Neural cell (in vitro differentiated cells): ENCODE results near the gene PRDX4. TPM values are rescaled to one million over a fixed set of nuclear protein-coding genes. Genes with fewer than 3 reads are reported as not detected.

ENCODE experiments used
- H2AFZ ChIP-seq: fragments of 200-600, 300-800 bp; sonication (generic), shearing (Covaris generic); 2 replicates; pipeline ENCODE4 v1.6.0; 2014; ENCODE audit warnings: low read depth, mild to moderate bottlenecking, antibody characterized with exemption, low read length, moderate library complexity
- H3F3A ChIP-seq: fragments of 200-600 bp; shearing (Covaris generic); 2 replicates; pipeline ENCODE4 v1.6.1; 2016; ENCODE audit warnings: mild to moderate bottlenecking, moderate library complexity, mixed read lengths, antibody characterized with exemption, low read length; ENCODE audit not compliant: insufficient read depth, poor library complexity, severe bottlenecking
- H3K27ac ChIP-seq: fragments of 200-600, 300-800 bp; sonication (generic), shearing (Covaris generic); 2 replicates; pipeline ENCODE4 v1.5.1; 2014; ENCODE audit warnings: mild to moderate bottlenecking, low read length, moderate library complexity
- H3K27me3 ChIP-seq: fragments of 300-800, 200-600 bp; sonication (generic), shearing (Covaris generic); 2 replicates; pipeline ENCODE4 v1.6.0; 2014; ENCODE audit warnings: mild to moderate bottlenecking, low read depth, low read length, moderate library complexity; ENCODE audit not compliant: insufficient read depth
- H3K36me3 ChIP-seq: fragments of 300-800, 200-600 bp; sonication (generic), shearing (Covaris generic); 2 replicates; pipeline ENCODE4 v1.5.1; 2014; ENCODE audit warnings: mild to moderate bottlenecking, antibody characterized with exemption, low read length, moderate library complexity; ENCODE audit not compliant: insufficient read depth
- H3K4me2 ChIP-seq: fragments of 300-800, 200-600 bp; sonication (generic), shearing (Covaris generic); 2 replicates; pipeline ENCODE4 v1.6.0; 2014; ENCODE audit warnings: mild to moderate bottlenecking, low read length
- H3K4me3 ChIP-seq: fragments of 300-800, 200-600 bp; sonication (generic), shearing (Covaris generic); 2 replicates; pipeline ENCODE4 v1.5.1; 2014; ENCODE audit warnings: mild to moderate bottlenecking, low read length, moderate library complexity
- H3K79me2 ChIP-seq: fragments of 200-600 bp; shearing (Covaris generic); replicated peaks from 2 replicates; pipeline ENCODE4 v1.6.0; 2014; ENCODE audit warnings: mild to moderate bottlenecking, low read length, moderate library complexity; ENCODE audit not compliant: insufficient read depth
- H3K9ac ChIP-seq: fragments of 300-800, 200-600 bp; sonication (generic), shearing (Covaris generic); 2 replicates; pipeline ENCODE4 v1.6.1; 2016; ENCODE audit warnings: mild to moderate bottlenecking, low read length, mixed read lengths
- H3K9me2 ChIP-seq: fragments of 200-600 bp; shearing (Covaris generic); 2 replicates; pipeline ENCODE4 v1.6.1; 2016; ENCODE audit warnings: mild to moderate bottlenecking, low read length, mixed read lengths; ENCODE audit not compliant: insufficient read depth
- H3K9me3 ChIP-seq: fragments of 200-600, 300-800 bp; sonication (generic), shearing (Covaris generic); 2 replicates; pipeline ENCODE4 v1.6.1; 2016; ENCODE audit warnings: mild to moderate bottlenecking, mixed run types, low read length, moderate library complexity, mixed read lengths
- H4K20me1 ChIP-seq: fragments of 200-600 bp; shearing (Covaris generic); 2 replicates; pipeline ENCODE4 v1.6.1; 2016; ENCODE audit warnings: mild to moderate bottlenecking, mixed run types; ENCODE audit not compliant: insufficient read depth
- CTCF ChIP-seq: fragments of 450-650 bp; IDR thresholded peaks from 2 replicates; pipeline ENCODE4 v1.5.1; 2014; ENCODE audit warnings: antibody characterized with exemption, mild to moderate bottlenecking, moderate library complexity; ENCODE audit not compliant: poor library complexity, severe bottlenecking
- EP300 ChIP-seq: fragments of 450-650 bp; conservative IDR thresholded peaks from 2 replicates; pipeline ENCODE4 v1.6.1; 2014; ENCODE audit warnings: antibody characterized with exemption, mild to moderate bottlenecking, moderate library complexity; ENCODE audit not compliant: poor library complexity, severe bottlenecking
- EZH2 ChIP-seq: fragments of 200-600, 300-800 bp; shearing (Covaris generic), sonication (generic); IDR thresholded peaks from 2 replicates; pipeline ENCODE4 v1.6.1; 2014; ENCODE audit warnings: antibody characterized with exemption, low read length, borderline replicate concordance, mild to moderate bottlenecking; ENCODE audit not compliant: insufficient read depth, poor library complexity, severe bottlenecking
- MXI1 ChIP-seq: fragments of 450-650 bp; conservative IDR thresholded peaks from 2 replicates; pipeline ENCODE4 v1.6.1; 2014; ENCODE audit warnings: antibody characterized with exemption, mild to moderate bottlenecking; ENCODE audit not compliant: poor library complexity, severe bottlenecking
- POLR2AphosphoS5 ChIP-seq: IDR thresholded peaks from 2 replicates; pipeline ENCODE4 v1.6.1; 2012
- RAD21 ChIP-seq: fragments of 450-650 bp; conservative IDR thresholded peaks from 2 replicates; pipeline ENCODE4 v1.6.1; 2014; ENCODE audit warnings: antibody characterized with exemption, mild to moderate bottlenecking, moderate library complexity
- REST ChIP-seq: IDR thresholded peaks from 2 replicates; pipeline ENCODE4 v1.6.1; 2012; ENCODE audit warnings: borderline replicate concordance
- SMC3 ChIP-seq: fragments of 450-650 bp; conservative IDR thresholded peaks from 2 replicates; pipeline ENCODE4 v1.6.1; 2014; ENCODE audit warnings: antibody characterized with exemption, mild to moderate bottlenecking, moderate library complexity; ENCODE audit not compliant: poor library complexity
- TAF1 ChIP-seq: IDR thresholded peaks from 2 replicates; pipeline ENCODE4 v1.6.1; 2012; ENCODE audit warnings: low read depth
- polyA plus RNA-seq: library from polyadenylated mRNA; depleted of rRNA; stranded (reverse); fragments of >200 nt; gene quantifications from 2 replicates; pipeline ENCODE4 v1.2.3, GENCODE V29; 2014

PRDX4 gene
- polyA plus RNA-seq, 1 donor from 2014 or later = 83.2 TPM

GRCh38 chrX:23699636-23700194, 32.4 kb downstream of the PRDX4 start:
- Histone ChIP-seq H4K20me1 (no peaks in the 10 kb centered on the region), H3K4me2 (no peak overlapping the region), H3K4me3 (no peak overlapping the region), H3K9me3 (no peaks in the 10 kb centered on the region), H3K27ac (no peak overlapping the region), H2AFZ (no peak overlapping the region), H3K9ac (no peak overlapping the region), H3K9me2 (no peaks in the 10 kb centered on the region), H3F3A (no peaks in the 10 kb centered on the region), H3K79me2 (no peaks in the 10 kb centered on the region), H3K27me3 (no peaks in the 10 kb centered on the region), H3K36me3 (no peaks in the 10 kb centered on the region)
- TF ChIP-seq SMC3 = no peak
- no peak for TF ChIP-seq TAF1
- TF ChIP-seq POLR2AphosphoS5 = no peak
- TF ChIP-seq CTCF = no peak
- TF ChIP-seq RAD21 = no peak
- no peak for TF ChIP-seq REST
- no peak for TF ChIP-seq MXI1
- TF ChIP-seq EP300 = no peak
- TF ChIP-seq EZH2 = no peak

- Histone ChIP-seq H3K9me3 (no peaks in the 10 kb centered on the region), H3K79me2 (no peaks in the 10 kb centered on the region), H3K36me3 (no peaks in the 10 kb centered on the region), H2AFZ (no peak overlapping the region), H3K27me3 (no peaks in the 10 kb centered on the region), H3F3A (no peaks in the 10 kb centered on the region), H3K4me2 (no peak overlapping the region), H4K20me1 (no peaks in the 10 kb centered on the region), H3K9me2 (no peaks in the 10 kb centered on the region), H3K4me3 (no peak overlapping the region), H3K27ac (no peak overlapping the region), H3K9ac (no peak overlapping the region)
- no peak for TF ChIP-seq EZH2
- no peak for TF ChIP-seq CTCF
- TF ChIP-seq POLR2AphosphoS5 = no peak
- TF ChIP-seq SMC3 = no peak
- TF ChIP-seq RAD21 = no peak
Observed at GRCh38 chrX:23704673-23705206, 37.4 kb downstream of the PRDX4 start.
